Measurements from ENCODE around the gene LRP2.

- TF ChIP-seq TAF1 (IDR thresholded peaks at IDR 0.05; ENCODE audit: low read depth, low read length) (no peak), POLR2A (IDR thresholded peaks at IDR 0.05; ENCODE audit: low read depth, low read length) (no peak), POLR2AphosphoS5 (IDR thresholded peaks at IDR 0.05; ENCODE audit: low read depth, low read length) (no peak), SPI1 (IDR thresholded peaks at IDR 0.05; ENCODE audit: low read depth, low read length) (no peak)
Measured at GRCh38 chr2:169391236-169391635, 28.9 kb upstream of the LRP2 start.
